HG03457 (cell line): ENCODE data around the gene CDR2L.
"Not testable (repeated sequence)": the region's sequence is repeated elsewhere in the genome, so short reads cannot be mapped to it uniquely, and the experiment has no call there.

ENCODE experiments used
- ATAC-seq: cut with Tn5 transposase; IDR thresholded peaks from one replicate; pipeline ENCODE4 v1.9.1; 2021; ENCODE audit warnings: moderate number of reproducible peaks; ENCODE audit not compliant: unreplicated experiment

The CDR2L gene

GRCh38 chr17:74957935-74958740 is 29.3 kb upstream of the CDR2L start:
- no peak for ATAC-seq

- no peak for ATAC-seq
Measured at GRCh38 chr17:74959826-74960515, 27.5 kb upstream of the CDR2L start.

GRCh38 chr17:74960570-74961342 is 26.7 kb upstream of the CDR2L start:
- no peak for ATAC-seq

- ATAC-seq: no peak
Measured at GRCh38 chr17:74961657-74962350, 25.6 kb upstream of the CDR2L start.

- ATAC-seq: no peak
Measured at GRCh38 chr17:74962622-74963394, 24.6 kb upstream of the CDR2L start.

DNA sequence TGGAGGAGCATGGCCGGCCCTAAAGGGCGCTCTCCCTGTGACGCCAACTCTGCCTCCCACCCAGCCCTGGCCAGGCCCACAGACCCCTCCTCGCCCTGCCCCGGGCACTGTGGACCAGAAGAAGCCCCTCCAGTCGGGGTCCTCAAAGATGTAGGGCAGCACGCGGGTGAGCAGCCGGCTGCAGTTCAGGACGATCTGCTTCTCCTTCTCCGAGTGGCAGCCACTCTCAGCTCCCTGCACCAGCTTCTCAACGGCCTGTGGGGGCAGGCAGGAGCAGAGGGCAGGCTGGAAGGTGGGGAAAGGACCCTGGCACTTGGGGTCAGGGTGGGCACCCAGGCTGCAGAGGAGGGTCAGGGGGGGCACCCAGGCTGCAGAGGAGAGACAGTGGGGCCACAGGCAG is 23.8 kb upstream of the CDR2L start:
- ATAC-seq: no peak

DNA sequence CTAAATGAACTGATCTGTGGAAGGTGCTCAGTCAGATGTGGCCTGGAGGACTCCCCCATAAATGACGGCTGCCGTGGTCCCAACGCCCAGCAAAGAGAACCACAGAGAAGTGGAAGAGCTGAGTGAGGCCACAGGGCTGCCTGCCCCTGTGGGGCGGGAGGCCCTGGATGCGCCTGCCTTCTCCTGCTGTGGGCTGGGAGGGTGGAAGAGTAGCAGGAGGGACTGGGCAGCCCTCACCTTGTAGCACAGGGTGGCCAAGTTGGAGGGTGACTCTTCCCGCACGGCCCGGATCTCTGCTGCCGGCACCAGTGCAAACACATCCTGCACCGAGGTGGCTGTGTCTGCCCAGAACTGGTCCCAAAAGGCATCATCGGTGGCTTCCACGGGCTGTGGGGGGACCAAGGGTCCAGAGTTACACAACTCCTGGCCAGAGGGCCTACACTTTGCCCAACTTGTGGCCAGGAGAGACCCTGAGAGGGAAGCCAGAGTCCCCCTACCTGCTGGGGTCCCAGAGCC is 23.1 kb upstream of the CDR2L start:
- no peak for ATAC-seq

DNA sequence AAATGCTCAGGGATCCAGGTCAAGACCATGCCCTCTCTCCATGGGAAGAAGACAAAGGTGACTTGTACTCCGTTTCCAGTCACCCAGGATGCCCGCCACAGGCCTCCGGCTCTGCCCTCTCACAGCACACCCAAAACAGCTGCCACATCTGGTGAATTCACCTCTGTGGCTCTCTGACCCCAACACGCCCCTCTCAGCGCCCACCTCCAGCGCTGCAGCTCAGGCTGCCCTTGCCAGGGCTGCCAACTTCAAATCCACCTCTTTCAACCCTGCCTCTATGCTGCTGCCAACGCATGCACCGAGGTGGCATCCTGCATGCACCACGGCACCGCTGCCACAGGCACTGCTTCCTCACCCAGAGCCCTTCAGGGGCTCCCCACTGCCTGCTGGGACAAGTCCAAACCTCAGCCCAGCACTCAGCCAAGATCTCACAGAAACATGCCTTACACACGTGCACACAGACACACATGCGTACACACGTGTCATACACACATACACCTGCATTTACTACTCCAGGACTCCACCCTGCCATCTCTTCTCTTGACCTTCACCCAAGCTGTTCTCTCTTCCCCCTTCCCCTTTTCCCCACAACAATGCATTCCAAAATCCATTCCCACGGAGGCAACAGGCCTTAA is 22.3 kb upstream of the CDR2L start:
- ATAC-seq: no peak

GRCh38 chr17:74968361-74968780 is 19.1 kb upstream of the CDR2L start:
- ATAC-seq: no peak

- ATAC-seq: not testable (repeated sequence)
Measured at GRCh38 chr17:74969501-74969900, 17.9 kb upstream of the CDR2L start.

DNA sequence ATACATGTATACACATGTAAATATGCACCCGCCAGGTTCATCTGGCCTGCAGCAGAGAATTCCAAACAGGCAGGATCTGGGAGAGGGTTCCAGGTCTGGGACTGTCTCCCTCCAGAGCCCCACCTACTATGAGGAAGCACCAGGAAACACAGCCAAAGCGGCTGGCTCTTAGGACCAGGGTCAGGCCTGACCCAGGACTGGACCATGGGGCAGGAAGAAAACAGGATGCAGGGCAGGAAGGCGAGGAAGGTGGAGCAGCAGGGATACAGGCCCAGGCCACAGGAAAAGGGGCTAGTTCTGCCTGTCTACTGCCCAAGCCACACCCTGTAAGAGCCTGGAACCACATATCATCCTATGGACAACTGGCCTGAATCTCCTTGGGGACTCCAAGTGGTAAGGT is 17.0 kb upstream of the CDR2L start:
- no peak for ATAC-seq

- no peak for ATAC-seq
Measured at GRCh38 chr17:74971069-74971841, 16.2 kb upstream of the CDR2L start.

DNA sequence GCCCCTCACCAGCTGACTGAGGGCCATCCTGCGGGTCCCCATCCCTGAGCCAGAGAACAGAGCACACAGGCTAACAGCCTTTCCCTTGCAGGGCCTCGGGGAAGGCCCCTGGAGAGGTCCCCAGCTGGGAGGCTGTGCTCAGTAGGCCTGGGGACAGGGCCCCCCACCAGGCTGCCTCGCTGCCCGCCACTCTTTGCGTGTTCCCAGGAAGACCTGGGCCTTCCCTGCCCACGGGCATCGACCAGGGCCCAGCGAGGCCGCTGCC is 15.7 kb upstream of the CDR2L start:
- no peak for ATAC-seq

GRCh38 chr17:74972107-74972972 is 15.1 kb upstream of the CDR2L start, which contains the start of gene HID1:
HID1 (minus strand) TSS chr17:74972759; CDS start chr17:74972656, 103 bp downstream.
- ATAC-seq: no peak

- no peak for ATAC-seq
Measured at GRCh38 chr17:74972973-74973328, 14.5 kb upstream of the CDR2L start.

DNA sequence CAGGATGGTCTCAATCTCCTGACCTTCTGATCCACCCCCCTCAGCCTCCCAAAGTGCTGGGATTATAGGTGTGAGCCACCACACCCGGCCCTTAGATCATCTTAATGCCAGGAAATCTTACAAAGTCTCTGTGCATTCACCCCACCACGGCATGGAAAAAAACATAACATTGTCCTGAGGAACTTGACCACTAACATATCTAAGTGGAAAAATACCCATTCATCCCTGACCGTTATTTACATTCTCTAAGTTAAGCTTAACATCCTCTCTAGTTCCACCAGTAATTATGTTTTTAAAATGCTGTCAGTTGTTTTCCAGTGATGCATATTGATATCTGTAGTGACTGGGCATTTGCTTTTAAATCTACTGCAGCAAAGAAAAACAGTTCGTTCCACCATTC is 11.5 kb upstream of the CDR2L start:
- no peak for ATAC-seq

GRCh38 chr17:74977802-74978201 is 9.6 kb upstream of the CDR2L start:
- no peak for ATAC-seq

DNA sequence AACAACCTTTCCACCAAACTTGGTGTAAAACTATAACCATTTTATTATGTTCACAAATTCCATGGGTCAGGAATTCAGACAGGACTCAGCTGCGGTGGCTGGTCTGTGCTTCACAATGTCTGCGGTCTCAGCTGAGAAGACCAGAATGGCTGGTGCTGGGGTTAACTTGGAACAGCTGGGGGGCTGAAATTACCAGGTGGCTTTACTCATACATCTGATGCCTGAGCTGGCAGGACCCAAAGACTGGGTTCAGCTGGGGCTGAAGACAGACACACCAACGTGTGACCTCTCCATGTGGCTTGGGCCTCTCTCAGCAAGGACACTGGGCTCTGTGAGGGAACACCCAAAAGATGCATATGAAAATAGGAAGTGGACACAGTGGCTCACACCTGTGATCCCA is 9.2 kb upstream of the CDR2L start:
- ATAC-seq: no peak
